SH-SY5Y (cell line): ENCODE results near the gene KIN.

Source experiments
- GATA2 ChIP-seq: IDR thresholded peaks from 2 replicates; pipeline ENCODE4 v1.6.1; 2011; ENCODE audit warnings: mild to moderate bottlenecking, low read depth, low read length
- GATA3 ChIP-seq: IDR thresholded peaks from 2 replicates; pipeline ENCODE4 v1.6.1; 2011; ENCODE audit warnings: low read depth, mild to moderate bottlenecking, low read length, moderate library complexity

DNA sequence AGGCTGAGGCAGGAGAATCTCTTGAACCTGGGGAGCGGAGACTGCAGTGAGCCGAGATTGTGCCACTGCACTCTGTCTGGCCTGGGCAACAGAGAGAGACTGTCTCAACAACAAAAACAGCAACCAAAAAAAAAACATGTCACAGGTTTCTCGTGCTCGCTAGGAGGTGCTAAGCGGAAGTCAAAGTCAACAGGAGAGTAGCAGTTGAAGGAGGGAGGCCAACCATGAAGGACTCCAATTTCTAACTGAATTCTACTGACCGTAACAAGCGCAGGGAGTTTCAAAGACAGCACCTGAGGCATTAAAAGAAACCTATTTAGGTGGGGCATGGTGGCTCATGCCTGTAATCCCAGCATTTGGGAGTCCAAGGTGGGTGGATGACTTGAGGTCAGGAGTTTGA is 19.4 kb downstream of the KIN start:
- TF ChIP-seq GATA3: no peak
- no peak for TF ChIP-seq GATA2
